ENCODE measurements around the gene BOD1.

BOD1 gene

GRCh38 chr5:173583346-173583745 is 33.1 kb downstream of the BOD1 start:
- no peak overlapping the region for H3K4me3 ChIP-seq (ENCODE audit: low read length)
- TF ChIP-seq, protein P1, sequence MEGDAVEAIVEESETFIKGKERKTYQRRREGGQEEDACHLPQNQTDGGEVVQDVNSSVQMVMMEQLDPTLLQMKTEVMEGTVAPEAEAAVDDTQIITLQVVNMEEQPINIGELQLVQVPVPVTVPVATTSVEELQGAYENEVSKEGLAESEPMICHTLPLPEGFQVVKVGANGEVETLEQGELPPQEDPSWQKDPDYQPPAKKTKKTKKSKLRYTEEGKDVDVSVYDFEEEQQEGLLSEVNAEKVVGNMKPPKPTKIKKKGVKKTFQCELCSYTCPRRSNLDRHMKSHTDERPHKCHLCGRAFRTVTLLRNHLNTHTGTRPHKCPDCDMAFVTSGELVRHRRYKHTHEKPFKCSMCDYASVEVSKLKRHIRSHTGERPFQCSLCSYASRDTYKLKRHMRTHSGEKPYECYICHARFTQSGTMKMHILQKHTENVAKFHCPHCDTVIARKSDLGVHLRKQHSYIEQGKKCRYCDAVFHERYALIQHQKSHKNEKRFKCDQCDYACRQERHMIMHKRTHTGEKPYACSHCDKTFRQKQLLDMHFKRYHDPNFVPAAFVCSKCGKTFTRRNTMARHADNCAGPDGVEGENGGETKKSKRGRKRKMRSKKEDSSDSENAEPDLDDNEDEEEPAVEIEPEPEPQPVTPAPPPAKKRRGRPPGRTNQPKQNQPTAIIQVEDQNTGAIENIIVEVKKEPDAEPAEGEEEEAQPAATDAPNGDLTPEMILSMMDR (IDR thresholded peaks at IDR 0.05; ENCODE audit: low read depth, low read length, poor library complexity, severe bottlenecking), result no peak
- no peak for TF ChIP-seq EZH2phosphoT487 (IDR thresholded peaks at IDR 0.05; ENCODE audit: borderline replicate concordance, low read length)
- H4K20me1 ChIP-seq (ENCODE audit: control insufficient read depth, insufficient read depth, low read depth, low read length), result no peaks in the 10 kb centered on the region
- no peaks in the 10 kb centered on the region for H3K36me3 ChIP-seq (ENCODE audit: control insufficient read depth, low read length)
- H3K79me2 ChIP-seq (ENCODE audit: control insufficient read depth, low read length), result no peaks in the 10 kb centered on the region
- H3K27ac ChIP-seq (ENCODE audit: low read depth, low read length), result no peak overlapping the region
- H3K9me3 ChIP-seq (ENCODE audit: control insufficient read depth, insufficient read depth, low read length), result peaks cover 14% of the 10 kb centered on the region
- peaks cover 3% of the 10 kb centered on the region; the same call in 1 of the 2 replicates for H3K27me3 ChIP-seq (ENCODE audit: control insufficient read depth, low read length)
- no peaks in the 10 kb centered on the region for H3F3A ChIP-seq (ENCODE audit: control insufficient read depth, insufficient read depth)
- no peaks in the 10 kb centered on the region for H3K4me1 ChIP-seq (ENCODE audit: control insufficient read depth, low read length)
- H3K4me2 ChIP-seq (ENCODE audit: low read length), result no peak overlapping the region
- H3K9me2 ChIP-seq (replicated peaks; ENCODE audit: control insufficient read depth, low read length), result no peaks in the 10 kb centered on the region

DNA sequence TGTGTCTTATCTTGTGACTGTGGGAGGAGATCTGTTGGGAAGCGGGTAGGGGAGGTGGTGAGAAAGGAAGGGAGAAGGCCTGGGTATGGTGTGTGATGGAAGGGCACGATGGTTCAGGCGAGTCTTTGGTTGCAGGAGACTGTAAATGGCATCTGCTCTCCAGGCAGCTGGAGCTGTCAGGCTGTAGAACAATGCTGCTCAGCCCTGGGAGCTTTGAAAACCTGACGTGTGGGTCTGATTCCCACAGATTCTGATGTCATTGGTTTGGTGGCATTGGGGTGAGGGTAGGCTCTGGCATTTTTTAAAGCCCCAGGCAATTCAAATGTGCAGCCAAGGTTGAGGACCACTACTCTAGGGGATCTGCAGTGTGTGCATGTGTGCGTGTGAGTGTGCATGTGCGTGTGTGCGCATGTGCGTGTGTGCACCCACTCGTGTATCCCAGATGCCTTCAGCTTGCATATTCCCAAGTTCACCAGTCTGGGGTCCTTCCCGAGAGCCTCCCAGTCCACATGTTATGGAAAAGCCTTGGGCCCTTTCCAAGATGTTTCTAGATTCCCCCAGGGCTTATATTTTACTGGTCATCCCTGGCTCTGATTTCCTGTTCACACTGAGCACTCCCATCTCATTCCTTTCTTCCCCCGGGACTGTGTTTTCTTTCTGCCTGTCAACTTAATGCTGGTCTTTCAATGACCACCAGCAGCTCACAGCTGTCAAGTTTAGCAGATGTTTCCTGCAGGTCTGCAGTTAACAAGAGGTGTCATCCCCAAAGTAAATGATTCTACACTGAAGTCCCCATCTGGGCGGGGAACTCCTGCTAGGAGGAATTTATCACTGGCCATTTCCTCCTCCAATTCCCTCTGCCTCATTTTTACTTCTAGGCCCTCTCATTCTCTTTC is 34.0 kb downstream of the BOD1 start:
- no peak overlapping the region for H3K4me2 ChIP-seq (ENCODE audit: low read length)
- H3K27ac ChIP-seq (ENCODE audit: low read depth, low read length), result no peak overlapping the region

GRCh38 chr5:173581408-173582215 is 34.8 kb downstream of the BOD1 start:
- no peaks in the 10 kb centered on the region for H3F3A ChIP-seq (ENCODE audit: control insufficient read depth, insufficient read depth)
- no peak overlapping the region for H3K27ac ChIP-seq (ENCODE audit: low read depth, low read length)
- no peaks in the 10 kb centered on the region for H3K36me3 ChIP-seq (ENCODE audit: control insufficient read depth, low read length)
- no peak overlapping the region for H3K4me3 ChIP-seq (ENCODE audit: low read length)
- no peaks in the 10 kb centered on the region for H3K4me1 ChIP-seq (ENCODE audit: control insufficient read depth, low read length)
- H3K9me2 ChIP-seq (replicated peaks; ENCODE audit: control insufficient read depth, low read length), result no peaks in the 10 kb centered on the region
- H3K9me3 ChIP-seq (ENCODE audit: control insufficient read depth, insufficient read depth, low read length), result peaks cover 11% of the 10 kb centered on the region
- no peaks in the 10 kb centered on the region for H4K20me1 ChIP-seq (ENCODE audit: control insufficient read depth, insufficient read depth, low read depth, low read length)
- TF ChIP-seq EZH2phosphoT487 (IDR thresholded peaks at IDR 0.05; ENCODE audit: borderline replicate concordance, low read length), result no peak
- TF ChIP-seq, protein P1 (IDR thresholded peaks at IDR 0.05; ENCODE audit: low read depth, low read length, poor library complexity, severe bottlenecking), result peak; percentile 96
- peaks cover 3% of the 10 kb centered on the region; the same call in 1 of the 2 replicates for H3K27me3 ChIP-seq (ENCODE audit: control insufficient read depth, low read length)
- no peaks in the 10 kb centered on the region for H3K79me2 ChIP-seq (ENCODE audit: control insufficient read depth, low read length)
- H3K4me2 ChIP-seq (ENCODE audit: low read length), result no peak overlapping the region

More for the DNA sequence above, 34.0 kb downstream of the BOD1 start:
- TF ChIP-seq, protein P1 (IDR thresholded peaks at IDR 0.05; ENCODE audit: low read depth, low read length, poor library complexity, severe bottlenecking), result no peak
- TF ChIP-seq EZH2phosphoT487 (IDR thresholded peaks at IDR 0.05; ENCODE audit: borderline replicate concordance, low read length), result no peak
- H3K36me3 ChIP-seq (ENCODE audit: control insufficient read depth, low read length), result no peaks in the 10 kb centered on the region
- H3F3A ChIP-seq (ENCODE audit: control insufficient read depth, insufficient read depth), result no peaks in the 10 kb centered on the region
- H3K79me2 ChIP-seq (ENCODE audit: control insufficient read depth, low read length), result no peaks in the 10 kb centered on the region
- peaks cover 14% of the 10 kb centered on the region for H3K9me3 ChIP-seq (ENCODE audit: control insufficient read depth, insufficient read depth, low read length)
- H4K20me1 ChIP-seq (ENCODE audit: control insufficient read depth, insufficient read depth, low read depth, low read length), result no peaks in the 10 kb centered on the region
- H3K27me3 ChIP-seq (ENCODE audit: control insufficient read depth, low read length), result peaks cover 3% of the 10 kb centered on the region; the same call in 1 of the 2 replicates
- no peak overlapping the region for H3K4me3 ChIP-seq (ENCODE audit: low read length)
- no peaks in the 10 kb centered on the region for H3K9me2 ChIP-seq (replicated peaks; ENCODE audit: control insufficient read depth, low read length)
- H3K4me1 ChIP-seq (ENCODE audit: control insufficient read depth, low read length), result no peaks in the 10 kb centered on the region
